Activated CD4-positive, alpha-beta T cell treated with anti-CD3 and anti-CD28 coated beads for 1 hour (primary cell): ENCODE measurements around the gene CHRM5.

Experiments used
- DNase-seq: peaks from one replicate; pipeline ENCODE4 v3.0.0-alpha.2; 2020

Gene CHRM5, protein sequence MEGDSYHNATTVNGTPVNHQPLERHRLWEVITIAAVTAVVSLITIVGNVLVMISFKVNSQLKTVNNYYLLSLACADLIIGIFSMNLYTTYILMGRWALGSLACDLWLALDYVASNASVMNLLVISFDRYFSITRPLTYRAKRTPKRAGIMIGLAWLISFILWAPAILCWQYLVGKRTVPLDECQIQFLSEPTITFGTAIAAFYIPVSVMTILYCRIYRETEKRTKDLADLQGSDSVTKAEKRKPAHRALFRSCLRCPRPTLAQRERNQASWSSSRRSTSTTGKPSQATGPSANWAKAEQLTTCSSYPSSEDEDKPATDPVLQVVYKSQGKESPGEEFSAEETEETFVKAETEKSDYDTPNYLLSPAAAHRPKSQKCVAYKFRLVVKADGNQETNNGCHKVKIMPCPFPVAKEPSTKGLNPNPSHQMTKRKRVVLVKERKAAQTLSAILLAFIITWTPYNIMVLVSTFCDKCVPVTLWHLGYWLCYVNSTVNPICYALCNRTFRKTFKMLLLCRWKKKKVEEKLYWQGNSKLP

DNA sequence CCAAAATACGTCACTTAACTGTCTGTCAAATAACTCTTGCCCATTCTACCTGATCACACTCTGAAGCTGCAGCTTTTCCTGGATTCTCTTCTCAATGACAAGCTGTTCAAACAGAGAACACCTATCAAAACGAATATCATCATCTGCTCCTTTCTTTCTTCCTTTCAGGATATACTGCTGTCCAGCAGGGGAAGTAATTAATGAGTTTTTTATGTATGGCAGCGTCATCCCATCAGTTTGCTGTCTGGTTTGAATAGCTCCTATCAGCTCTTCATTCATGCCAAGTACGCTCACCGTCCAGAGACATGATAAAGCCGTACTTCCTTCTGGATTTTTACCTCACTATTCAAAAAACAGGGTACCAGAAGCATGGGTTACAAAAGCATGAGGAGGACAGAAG is at the start of gene CHRM5:
TSS of gene CHRM5 (plus strand) at position 274 of the 400 bp plus-strand sequence. CDS start 94,221 bp downstream, outside the sequence.
- DNase-seq: no peak

DNA sequence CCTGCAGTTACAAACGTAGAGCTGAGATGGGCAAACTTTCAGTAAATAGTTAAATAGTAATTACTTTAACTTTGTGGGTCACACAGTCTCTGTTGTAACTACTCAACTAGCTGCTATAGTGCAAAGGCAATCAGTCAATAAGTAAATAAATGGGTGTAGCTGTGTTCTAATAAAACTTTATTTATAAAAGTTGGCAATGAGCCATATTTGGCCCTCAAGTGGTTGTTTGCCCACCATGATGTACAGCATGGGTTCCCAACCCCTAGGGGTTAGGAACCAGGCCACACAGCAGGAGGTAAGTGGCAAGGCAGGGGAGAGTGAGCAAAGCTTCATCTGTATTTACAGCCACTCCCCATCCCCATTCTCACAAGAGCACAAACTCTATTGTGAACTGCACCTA is 44.9 kb upstream of the CHRM5 start:
- no peak for DNase-seq

DNA sequence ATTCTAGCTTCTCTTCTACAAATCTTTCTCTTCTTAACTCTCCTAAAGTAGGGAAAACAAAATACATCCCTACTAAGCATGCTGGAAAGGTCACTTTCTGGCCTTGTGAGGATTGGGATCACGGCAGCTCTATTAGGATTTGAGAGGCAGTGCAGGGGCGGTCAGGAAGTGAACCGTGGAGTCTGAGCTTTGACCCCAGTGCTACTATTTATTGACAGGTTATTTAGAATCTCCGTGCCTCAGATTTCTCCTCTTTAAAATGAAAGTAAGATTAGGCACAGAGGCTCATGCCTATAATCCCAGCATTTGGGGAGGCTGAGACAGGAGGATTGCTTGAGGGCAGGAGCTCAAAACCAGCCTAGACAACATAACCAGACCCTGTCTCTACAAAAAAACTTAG is 42.0 kb upstream of the CHRM5 start:
- no peak for DNase-seq

DNA sequence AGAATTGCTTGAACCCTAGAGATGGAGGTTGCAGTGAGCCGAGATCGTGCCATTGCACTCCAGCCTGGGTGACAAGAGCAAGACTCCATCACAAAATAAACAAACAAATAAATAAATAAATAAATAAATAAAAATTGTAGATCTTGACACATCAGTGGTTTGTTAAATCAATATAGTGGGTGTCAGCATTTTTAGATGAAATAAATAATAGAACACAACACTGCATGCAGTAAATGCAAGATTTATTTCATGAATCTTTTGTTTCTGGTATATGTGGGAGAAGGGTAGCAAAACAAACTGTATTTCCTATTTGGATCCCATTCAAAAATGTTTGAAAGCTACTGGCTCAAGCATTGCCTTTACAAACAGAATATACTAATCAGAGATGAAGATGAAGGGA is 35.6 kb upstream of the CHRM5 start:
- no peak for DNase-seq

DNA sequence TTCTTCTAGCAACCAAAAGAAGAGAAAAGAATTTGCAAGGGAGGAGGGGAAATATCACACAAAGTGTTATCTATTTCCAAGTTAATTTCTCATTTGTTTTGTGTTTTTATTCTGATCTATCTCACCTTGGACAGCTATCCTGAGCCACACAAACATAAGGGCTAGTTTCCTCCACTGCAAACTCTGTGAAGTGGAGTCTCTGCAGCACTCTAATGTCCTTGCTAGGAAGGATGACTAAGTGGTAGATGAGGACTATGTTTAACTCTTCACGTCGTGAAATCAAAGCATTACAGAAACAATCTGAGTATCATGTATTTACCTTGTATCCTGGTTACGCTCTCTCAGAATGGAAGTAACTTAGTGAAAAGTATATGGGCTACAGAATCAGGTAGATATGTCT is 33.9 kb upstream of the CHRM5 start:
- no peak for DNase-seq

DNA sequence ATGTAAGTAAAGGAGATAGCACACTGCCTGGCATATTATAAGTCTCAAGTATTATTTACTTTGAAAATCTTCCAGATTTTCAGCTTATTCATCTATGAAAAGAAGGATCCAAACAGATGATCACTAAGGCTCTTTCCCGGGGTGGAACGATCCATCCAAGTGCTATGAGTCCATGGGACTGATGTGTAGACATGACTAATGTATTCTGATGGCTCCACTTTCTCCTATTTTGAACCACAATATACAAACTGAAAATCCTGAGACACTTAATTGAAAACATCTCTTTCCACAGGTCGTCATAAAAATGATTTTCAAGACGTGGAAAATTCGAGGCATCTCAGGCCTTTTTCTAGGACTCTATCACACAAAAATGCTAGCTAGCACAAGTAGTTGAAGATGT is 33.4 kb upstream of the CHRM5 start:
- DNase-seq: no peak

DNA sequence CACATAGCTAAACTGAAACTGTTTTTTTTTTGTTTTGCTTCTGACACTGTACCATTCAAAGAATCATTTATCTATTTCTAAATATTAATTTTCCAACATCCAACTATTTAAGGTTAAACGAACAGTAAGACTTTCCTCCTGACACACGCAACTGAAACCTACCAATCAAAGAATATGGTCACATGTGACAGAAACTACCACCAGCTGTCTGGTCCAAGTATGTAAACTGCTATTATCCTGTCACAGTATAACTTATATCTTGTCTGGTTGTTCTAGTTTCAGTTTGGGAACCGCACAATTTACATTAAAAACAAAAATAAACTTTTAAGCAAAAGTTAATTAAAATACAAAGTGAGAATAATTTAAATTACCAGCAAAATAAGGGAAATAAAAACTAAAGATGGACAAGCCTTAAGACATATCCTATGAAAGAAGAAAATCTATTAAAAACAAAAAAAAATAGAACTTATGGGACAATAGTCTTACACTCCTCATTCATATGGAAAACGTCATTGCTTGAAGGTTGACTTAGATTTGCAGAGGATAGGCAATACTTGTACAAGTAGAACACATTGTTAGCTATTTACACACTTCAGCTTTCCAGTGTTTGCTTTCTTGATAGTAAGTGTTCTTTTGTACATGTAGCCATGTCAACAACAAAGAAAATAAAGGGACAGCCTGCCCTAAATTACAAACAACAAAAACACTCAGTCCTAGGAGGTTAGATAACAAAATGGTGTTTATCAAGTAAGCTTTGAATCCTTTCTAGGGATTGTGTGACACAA is 26.8 kb upstream of the CHRM5 start:
- DNase-seq: no peak

DNA sequence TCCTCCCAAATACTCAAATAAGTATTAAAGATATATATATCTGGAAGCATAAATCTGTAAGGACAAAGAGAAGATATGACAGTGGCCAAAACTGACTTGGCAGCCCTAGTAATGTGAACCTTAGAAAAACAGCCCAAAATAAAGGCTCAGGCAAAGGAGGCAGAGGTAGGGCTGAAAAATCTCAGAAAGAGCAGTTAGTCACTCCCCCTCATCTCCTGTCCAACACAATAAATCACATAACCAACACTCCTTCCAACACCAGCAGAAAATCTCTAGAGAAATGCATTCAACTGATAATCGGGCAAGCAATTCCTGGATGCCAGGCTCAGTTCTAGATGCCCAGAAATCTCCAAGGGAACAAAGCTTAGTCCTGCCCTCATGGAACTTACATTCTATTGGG is 22.1 kb upstream of the CHRM5 start:
- DNase-seq: no peak

DNA sequence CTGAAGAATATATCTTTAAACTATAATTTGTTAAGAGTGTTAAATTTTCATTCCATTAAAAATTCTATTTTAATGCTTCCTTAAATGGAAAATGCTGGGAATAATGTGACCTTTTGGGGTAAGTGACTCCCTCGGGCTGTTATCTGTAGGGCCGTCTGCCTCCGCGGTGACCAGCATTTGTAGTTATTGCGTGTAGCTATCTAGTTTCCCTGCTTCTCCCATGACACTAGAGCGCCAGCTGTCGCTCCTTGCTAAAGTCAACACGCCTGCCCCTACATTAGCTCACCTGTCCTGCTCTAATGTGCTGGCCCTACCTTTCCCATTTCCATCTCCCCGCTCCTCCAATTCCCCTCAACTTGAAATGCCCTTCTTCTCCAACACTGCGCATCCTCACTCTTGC is 12.4 kb upstream of the CHRM5 start:
- no peak for DNase-seq

DNA sequence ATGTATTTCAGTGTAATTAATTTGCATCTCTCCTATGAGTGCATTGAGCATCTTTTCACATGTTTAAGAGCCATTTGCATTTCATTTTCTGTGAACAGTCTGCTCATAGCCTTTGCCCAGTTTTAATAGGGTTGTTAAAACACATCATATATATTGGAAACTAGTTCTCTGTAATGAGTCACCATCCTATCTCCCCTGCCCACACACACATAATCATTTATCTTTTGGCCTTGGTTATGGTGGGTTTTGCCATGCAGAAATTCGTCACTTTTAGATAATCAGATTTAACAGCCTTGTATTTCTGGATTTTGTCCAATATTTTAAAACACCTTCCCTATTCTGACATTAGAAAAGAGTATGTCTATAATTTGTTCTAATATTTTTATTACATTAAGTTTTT is 11.9 kb upstream of the CHRM5 start:
- DNase-seq: no peak

DNA sequence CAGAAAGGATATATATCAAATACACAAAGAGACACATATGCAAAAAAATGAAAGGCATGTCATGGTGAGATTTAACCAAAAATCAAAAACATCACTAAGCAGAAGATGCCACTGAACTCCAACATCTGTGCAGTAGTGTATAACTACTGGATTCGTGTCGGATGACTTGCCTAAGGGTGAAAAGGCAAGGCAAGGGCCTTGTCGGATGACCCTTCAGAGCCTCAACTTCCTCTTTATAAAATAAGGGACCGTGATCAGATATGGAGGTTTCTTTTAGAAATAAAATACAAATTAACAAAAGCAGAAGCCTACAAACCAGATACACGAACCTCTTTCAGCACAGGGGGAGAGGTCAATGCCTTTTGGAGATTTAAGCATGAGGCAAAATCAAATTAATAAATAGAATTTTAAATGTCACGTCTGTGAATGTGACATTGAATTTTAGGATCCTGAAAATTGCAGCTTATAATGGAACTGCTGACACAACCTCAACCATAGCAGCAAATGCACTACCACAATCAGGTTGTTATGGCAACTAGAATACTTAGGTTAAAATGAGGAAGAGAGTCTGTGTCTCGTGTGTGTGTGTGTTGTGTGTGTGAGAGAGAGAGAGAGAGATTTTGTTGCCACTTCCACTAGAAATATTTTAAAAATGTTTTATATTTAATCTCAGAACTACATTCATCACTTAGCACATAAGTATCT is 8.3 kb upstream of the CHRM5 start:
- DNase-seq: no peak

DNA sequence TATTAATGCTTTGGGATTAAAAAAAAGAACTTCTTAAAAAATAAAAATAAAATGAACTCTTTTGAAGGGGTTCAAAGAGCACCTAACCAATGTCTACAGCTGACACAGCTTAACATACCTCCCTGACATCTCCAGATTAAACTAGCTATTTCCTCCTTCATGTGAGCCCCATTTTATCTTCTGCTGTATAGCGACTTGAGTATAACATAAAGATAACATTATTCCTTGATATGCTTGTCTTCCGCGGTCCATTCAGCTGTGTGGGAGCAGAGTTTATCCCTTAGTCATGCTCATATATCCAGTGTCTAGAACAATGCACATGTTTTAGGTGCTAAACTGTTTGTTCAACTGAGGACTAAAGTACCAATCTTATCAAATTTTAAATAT is 7.8 kb upstream of the CHRM5 start:
- DNase-seq: no peak

DNA sequence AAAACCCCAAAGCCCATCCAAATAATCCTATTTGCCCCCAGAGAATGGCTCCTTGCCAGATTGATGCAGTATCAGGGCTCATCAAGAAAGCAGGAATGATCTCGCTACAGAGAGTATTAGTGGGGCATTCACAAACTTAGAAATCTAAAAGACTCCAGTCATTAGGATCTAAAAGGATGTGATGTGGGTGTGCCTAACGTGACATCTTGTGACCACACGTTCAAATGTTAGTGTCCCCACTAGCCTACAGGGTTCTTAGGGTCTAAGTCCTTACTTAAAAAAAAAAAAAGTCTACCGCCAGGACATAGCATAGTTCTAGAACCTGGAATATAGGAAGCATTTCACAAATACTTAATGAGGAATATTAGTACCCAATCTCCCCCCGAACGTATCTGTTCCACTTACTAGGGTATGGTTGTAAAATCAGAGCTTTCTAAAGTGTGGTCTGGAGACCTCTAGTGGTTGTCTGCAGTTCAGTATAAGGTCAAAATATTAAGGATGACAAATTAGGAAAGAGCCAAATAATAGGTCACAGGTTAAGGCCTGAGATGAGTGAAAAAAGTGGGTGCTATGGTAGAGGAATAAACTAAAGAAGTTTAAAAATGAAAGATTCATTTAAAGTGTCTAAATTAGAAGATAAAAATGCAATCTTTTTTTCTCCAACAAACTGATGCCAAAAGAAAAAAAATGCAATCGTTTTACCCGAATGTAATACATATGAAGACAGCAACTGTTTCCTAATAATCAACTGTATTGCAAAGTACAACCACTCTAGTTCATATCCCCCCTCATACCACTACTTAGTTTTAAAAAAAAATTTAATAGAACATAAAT is 4.2 kb upstream of the CHRM5 start:
- no peak for DNase-seq

DNA sequence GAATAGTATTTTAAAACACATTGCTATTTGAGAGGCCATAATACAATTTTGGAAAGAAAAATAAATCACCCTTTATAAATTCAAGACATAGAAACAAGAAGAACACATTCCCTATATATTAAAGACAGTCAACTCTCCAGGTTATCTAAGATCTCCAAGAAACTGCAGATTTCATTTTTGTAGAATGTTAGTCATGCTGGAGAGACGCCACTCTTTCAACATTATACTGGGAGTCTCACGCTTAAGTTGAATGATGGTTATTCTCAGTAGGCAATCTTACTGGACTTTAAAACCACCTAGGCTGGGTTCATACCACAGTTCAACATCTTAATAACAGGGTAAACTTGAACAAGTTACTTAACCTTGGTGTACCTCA is 3.6 kb upstream of the CHRM5 start:
- no peak for DNase-seq

DNA sequence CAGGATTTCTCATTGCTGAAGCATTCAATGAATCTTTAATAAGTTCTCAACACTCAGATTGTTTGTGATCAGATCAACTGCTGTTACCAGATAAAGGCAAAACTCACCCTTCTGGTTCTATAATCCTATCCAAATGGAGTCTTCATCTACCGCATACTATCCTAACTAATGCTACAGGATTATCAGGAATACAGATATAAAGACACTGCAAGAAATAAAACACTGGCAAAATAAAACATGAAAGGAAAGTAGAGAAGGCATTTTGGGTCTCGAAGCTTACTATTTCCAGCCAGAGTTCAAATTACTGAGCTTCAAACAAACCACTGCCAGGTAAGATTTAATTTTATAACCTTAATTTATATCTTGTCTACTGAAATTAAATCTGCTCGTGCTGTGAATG is 524 bp downstream of the CHRM5 start:
- no peak for DNase-seq

DNA sequence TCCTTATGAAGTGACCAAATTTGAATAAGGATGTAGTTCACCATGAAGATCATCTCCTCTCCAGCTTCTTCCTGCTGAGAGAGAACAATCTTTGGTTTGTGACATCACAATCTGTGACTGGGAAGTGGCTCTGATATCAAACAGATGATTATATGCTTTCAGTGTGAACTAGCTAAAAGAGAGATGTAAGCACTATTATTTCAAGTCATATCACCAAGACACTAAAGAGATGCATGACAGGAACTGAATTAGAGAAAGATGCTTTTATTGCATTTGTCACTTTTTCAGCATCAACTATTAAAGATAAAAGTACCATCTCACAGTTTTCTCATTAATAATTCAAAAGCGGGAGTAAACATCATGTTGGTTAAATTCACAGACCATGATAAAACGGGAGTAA is 3.5 kb downstream of the CHRM5 start:
- DNase-seq: no peak

DNA sequence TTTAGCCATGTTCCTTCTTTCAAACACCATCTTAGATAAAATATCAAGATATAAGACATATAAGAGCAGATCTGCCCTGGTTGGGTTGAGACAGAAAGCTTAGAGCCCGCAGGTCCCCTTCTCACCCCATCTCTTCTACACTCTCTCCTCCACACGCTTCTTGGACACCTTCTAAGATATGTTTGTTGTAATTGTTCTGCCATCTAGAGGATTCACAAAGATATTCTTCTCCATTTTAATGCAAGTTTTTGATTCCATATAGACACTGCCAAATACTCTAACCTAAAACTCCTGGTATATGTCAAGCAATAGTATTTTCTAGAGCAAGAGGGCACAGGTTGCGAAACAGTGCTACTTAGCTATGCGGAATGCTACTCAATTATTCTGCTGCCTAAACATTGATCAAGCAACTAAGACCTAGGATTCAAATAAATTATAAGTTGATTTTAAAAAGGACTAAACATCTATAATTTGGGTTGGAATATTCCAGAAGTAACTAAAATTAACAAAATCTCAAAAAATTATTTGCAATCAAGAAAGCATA is 6.8 kb downstream of the CHRM5 start:
- DNase-seq: no peak

DNA sequence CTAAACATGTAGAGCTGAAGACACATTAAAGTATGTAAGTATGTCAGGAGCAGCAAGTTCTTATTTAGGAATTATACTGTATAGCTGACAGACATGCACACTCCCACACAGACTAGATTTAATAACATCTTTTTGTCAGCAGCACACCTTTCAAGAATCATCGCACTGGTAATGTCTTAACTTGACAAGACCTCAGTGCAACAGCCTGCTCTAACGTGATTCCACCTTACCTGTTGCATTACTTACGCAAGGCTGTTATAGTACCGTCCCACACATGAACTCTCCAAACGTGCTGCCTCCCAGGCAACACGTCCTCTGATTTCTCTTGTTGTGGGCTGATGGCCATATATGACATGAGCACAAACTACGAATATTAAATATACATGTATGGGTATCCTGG is 11.9 kb downstream of the CHRM5 start:
- no peak for DNase-seq

DNA sequence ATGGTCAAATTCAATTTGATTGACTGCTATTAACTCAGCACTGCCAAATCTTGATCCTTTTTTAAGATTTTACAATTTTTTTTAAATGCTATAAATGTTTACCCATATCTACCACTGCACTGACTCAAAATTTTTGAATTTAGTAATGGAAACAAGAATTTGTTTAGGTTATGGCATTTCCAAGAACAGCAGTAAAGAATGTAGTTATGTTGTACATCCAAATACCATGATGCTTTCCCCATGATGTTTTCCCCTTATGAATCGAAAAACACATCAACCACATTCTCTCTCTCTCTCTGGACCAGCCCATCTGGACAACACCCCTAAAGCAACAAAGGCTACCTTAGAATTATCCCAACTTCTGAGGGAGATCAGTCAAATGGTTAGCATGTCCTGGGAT is 14.2 kb downstream of the CHRM5 start:
- DNase-seq: no peak

DNA sequence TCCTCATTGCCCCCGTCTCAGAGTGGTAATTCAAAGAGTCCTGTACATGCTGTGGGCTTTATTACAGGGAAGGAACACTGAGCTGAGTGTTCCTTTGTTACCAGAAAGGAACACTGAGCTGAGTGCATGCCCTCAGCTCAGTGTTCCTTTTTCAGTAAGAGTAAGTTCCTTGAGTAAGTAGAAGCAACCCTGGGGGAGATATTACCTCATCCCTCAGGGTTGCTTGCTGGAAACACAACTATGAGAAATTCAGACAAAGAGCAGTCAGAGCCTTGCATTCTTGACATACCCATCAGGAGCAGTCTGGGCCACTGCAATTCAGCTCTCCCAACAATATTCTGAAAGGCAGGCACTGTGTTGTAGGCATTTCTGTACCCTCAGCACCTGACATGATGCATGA is 17.0 kb downstream of the CHRM5 start:
- DNase-seq: no peak

DNA sequence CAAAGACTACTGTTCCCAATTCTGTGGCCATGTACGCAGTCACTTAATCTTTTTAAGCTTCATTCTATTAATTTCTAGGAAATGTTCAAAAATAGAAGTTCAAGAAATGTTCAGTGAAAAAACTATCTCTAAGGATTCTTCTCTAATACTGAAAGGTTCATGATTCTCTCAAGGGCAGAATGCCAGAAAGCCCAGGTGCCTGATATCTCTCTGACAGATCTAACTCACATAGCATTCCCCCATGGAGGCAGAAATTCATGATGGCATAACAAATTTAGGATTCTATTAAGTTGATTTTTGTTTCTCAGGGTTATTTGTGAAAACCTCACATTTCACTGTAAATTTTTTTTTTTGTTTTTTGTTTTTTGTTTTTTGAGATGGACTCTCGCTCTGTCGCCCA is 17.5 kb downstream of the CHRM5 start:
- no peak for DNase-seq

DNA sequence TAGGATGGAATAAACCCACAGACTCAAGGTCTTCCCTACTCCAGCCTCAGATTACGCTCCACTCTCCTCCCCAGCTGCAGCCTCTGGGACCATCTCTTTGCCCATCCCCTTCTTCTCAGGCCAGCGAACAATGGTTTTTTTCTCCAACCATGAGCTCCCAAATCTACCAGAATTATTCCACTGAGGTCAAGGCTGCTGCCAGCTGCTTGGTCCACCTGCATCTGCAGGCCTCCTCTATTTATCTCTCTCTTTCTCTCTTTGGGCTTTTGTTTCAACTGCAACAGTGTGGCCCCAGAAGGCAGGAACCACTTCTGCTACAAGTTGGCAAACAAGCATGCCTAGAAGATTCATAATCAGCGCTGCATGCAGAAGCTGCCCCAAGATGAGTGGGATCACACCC is 19.1 kb downstream of the CHRM5 start:
- DNase-seq: no peak
